Stimulated activated CD8-positive, alpha-beta memory T cell treated with anti-CD3 and anti-CD28 coated beads, Interleukin-2, amount 100 ng/mL, for 48 hours (primary cell): ENCODE measurements around the gene EPN2.
A peak's percentile ranks its signal among the peaks of the same experiment; 100 is the strongest.

Experiments used
- DNase-seq, 2 donors: peaks; one replicate each; pipeline ENCODE4 v3.0.0-alpha.2; 2020; ENCODE audit warnings: low read depth in 2 of 2

EPN2 gene

DNA sequence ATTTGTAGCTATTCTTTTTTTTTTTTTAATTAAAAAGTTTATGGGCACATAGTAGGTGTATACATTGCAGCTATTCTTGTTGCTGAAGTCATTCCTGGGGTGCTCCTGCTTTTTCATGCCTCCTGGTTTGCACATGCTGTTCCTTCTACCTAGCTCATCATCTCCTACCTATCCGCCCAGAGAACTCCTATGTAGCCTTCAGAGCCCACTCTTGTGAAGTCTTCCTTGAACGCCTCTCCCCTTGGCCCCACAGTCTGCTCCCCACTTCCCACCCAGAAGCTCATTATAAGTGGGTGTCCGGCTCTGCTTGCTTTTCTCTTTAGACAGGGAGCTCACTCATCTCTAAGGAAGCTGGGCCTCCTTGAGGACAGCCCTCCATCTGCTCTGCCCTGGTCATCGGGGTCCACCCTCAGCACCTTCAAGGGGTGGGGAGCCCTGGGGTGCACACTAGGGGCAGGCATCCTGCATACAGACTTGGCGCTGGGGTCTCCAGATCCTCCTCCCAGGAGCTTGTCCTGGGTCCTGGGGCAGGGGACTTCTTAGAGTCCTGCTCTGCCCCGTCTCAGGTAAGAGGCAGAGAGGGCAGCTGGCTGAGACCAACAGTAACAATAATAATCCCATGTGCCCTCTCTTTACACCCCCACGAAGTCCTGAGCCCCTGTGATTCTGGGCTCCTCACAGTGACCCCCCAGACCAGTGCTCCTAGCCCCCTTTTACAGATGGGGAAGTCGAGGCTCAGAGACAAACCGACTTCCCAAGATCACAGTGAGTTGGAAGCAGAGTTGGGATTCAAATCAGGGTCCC is 128.9 kb downstream of the EPN2 start:
- DNase-seq = no peak

DNA sequence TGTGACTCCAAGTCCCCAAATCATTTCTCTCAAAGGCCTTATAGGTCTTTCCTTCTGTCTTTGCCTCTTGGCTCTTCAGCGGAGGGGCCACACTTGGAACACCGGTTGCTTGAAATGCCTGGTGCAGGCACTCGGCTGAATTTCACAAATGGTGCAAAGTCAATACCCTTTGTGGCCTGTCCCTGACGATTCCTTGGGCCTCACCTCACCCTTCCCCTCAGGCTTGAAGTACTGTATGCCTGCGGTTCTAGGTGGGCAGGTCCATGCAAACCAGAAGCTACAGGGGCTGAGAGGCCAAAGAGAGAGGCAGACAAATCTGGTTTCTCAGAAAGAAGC is 129.4 kb downstream of the EPN2 start:
- DNase-seq = no peak

GRCh38 chr17:19368229-19368628 is 131.1 kb downstream of the EPN2 start:
- no peak for DNase-seq

- DNase-seq = no peak
Observed at GRCh38 chr17:19369107-19369778, 132.1 kb downstream of the EPN2 start.

- no peak for DNase-seq
Observed at GRCh38 chr17:19369846-19370492, 132.8 kb downstream of the EPN2 start.

- DNase-seq = no peak
Observed at GRCh38 chr17:19370493-19370960, 133.4 kb downstream of the EPN2 start.

DNA sequence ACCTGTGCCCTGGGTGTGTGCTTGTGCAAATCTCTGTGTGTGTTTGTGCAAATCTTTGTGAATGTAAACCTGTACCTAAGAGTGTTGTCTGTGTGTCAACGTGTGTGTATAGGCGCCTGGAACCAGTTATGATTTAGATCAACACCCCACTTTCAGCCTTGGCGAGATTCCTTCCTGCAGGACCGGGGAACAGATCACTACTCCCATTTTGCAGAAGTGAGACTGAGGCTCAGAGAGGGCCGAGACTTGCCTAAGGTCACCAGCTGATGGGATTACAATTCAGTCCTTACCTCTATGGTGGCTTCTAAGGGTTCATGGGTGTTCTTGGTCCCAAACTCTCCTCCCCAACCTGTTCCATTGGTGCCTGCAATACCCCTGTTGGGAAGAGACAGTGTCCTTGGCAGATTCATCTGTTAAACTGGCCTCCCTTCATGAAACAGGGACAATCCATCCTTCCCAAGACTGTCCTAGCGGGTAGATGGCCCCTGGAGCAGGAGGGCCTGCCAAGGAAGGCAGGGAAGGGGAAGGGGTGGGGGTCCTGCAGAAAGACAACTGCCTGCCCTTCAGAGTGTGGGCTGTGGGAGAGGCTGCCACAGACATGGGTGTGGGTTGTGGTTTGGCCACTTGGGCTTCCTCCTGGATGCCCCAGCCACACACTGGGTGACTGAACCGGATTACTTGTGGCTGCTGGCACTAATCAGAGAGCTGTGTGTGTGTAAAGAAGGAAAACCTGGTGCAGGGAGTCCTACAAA is 134.3 kb downstream of the EPN2 start:
- no peak for DNase-seq

DNA sequence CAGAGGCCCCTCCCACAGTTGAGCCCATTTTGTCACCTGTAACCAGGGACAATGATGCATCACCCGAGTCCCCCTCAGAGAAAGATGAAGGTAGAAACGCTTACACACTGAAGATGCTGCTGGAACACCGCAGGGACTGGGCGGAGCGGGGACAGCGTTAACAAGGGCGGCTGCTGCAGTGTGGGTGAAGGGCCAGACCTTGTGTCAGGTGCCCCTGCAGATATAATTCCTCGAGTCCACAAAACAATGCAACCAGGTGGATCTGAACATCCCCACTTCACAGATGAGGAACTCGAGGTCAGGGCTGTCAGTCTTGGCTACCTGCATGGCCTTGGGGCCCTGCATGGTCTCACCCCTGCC is 134.8 kb downstream of the EPN2 start:
- DNase-seq = no peak

- DNase-seq = no peak
Observed at GRCh38 chr17:19372439-19372838, 135.3 kb downstream of the EPN2 start.

GRCh38 chr17:19372866-19373504 is 135.8 kb downstream of the EPN2 start:
- DNase-seq = no peak

DNA sequence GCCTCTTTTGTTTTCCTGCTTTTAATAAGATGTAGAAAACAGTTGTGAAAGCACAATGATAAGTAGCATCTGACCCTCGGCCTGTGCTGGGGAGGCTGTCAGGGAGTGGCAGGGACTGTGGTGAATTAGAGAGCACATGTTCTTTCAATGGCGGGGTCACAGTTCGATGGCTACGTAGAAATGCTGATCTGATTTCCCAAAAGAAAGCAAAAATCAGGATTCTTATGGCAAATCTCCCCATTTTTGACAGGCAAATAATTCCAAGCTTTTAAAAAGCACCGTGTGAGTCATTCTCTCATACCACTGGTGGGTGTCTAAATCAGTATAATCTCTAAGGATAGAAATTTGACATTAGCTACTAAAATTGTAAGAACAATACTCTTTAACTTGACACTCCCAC is 137.0 kb downstream of the EPN2 start:
- DNase-seq = no peak

- DNase-seq = no peak
Observed at GRCh38 chr17:19375732-19376131, 138.6 kb downstream of the EPN2 start.

DNA sequence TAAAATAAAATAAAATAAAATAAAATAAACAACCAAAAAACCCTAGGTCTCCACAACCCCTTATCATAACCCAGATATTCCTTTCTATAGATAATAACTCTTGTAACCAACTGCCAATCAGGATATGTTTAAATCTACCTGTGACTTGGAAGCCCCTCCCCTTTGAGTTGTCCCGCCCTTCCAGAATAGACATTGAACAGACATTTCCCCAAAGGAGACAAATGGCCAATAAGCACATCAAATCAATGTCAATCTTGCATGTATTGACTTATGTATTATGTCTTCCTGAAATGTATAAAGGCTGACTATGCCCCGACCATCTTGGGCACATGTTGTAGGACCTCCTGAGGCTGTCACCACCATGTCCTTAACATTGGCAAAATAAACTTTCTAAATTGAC is 139.6 kb downstream of the EPN2 start:
- no peak for DNase-seq

DNA sequence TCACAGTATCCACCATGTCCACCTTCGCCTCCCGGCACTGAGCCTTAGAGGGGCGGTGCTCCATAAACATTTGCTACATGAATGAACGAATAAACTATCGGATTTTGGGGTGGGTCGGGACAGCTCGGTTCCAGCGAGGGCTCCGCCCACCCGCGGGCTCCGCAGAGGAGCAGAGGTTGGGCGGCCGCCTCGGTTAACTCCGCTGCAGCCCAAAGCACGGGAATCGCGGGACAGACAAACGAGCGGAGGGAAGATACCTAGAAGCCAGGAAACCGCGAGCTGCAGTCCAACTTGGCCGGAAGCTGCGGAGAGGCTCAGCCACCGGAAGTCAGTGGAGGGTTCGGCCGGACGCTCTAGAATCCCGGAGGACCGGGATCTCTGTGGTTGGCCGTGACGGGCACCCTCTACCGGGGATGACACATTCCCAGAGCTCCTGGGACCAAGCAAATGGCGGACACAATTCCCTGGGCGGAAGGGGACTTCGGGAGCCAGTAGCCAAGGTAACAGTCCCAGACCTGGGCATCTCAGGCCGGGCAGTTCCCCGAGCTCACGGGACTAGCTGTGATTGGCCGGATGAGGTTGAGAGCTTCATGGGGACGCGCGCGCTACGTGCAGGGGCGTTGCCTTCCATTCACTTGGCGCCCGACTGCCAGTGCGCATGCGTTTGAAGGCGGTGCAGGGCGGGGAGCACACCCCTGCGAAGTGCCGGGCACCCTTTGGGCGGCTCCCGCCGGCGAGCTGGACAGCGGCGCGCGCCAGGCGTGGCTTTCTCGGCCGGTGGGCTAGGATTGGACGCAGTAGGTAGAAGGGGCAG is 140.6 kb downstream of the EPN2 start:
- peak; percentile 91 to 95 for DNase-seq

GRCh38 chr17:19378416-19379360 is 141.5 kb downstream of the EPN2 start, which contains the start of gene MAPK7:
TSS of gene MAPK7 (plus strand) at chr17:19378498. CDS start at chr17:19378901, 403 bp downstream.
- DNase-seq = no peak

- DNase-seq = no peak
Observed at GRCh38 chr17:19379361-19380065, 142.3 kb downstream of the EPN2 start.

DNA sequence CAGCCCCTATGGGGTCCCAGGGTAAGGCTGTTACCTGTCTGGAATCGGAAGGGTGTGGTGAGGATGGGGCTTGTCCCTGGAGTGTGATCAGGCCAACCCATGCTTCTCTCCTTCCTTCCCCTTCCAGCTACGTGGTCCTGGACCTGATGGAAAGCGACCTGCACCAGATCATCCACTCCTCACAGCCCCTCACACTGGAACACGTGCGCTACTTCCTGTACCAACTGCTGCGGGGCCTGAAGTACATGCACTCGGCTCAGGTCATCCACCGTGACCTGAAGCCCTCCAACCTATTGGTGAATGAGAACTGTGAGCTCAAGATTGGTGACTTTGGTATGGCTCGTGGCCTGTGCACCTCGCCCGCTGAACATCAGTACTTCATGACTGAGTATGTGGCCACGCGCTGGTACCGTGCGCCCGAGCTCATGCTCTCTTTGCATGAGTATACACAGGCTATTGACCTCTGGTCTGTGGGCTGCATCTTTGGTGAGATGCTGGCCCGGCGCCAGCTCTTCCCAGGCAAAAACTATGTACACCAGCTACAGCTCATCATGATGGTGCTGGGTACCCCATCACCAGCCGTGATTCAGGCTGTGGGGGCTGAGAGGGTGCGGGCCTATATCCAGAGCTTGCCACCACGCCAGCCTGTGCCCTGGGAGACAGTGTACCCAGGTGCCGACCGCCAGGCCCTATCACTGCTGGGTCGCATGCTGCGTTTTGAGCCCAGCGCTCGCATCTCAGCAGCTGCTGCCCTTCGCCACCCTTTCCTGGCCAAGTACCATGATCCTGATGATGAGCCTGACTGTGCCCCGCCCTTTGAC is 143.5 kb downstream of the EPN2 start:
- DNase-seq = no peak

DNA sequence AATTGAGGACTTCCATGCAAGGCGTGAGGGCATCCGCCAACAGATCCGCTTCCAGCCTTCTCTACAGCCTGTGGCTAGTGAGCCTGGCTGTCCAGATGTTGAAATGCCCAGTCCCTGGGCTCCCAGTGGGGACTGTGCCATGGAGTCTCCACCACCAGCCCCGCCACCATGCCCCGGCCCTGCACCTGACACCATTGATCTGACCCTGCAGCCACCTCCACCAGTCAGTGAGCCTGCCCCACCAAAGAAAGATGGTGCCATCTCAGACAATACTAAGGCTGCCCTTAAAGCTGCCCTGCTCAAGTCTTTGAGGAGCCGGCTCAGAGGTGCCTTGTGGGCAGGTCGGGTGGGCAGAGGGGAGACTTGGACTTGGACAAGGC is 144.2 kb downstream of the EPN2 start:
- DNase-seq = no peak
